H1 (cell line): ENCODE measurements around the gene SVIL. TPM values are rescaled to one million over a fixed set of nuclear protein-coding genes. Genes with fewer than 3 reads are reported as not detected.

Experiments
- CTCF ChIA-PET: fragments of 300-600 bp; sonication (Branson Sonifier 250); formaldehyde crosslinking; loops from one replicate; lab custom pipeline; 2021; ENCODE audit not compliant: partially characterized antibody; lab: Charles Lee
- POLR2A ChIA-PET: fragments of 300-600 bp; sonication (Branson Sonifier 250); formaldehyde crosslinking; loops from one replicate; lab custom pipeline; 2021; ENCODE audit warnings: inconsistent platforms; ENCODE audit not compliant: partially characterized antibody; lab: Charles Lee
- DNase-seq, 2 experiments: peaks; one replicate each; pipeline versions ENCODE4 v3.0.0 to v3.0.0-alpha.2; 2010 to 2022; ENCODE audit warnings: low spot score in 2 of 2, low read depth in 1 of 2, mixed read lengths in 1 of 2
- FAIRE-seq: peaks from 2 replicates; lab custom pipeline; 2011; peaks lifted over from hg19 to GRCh38; lab: Jason Lieb, UNC
- H2AFZ ChIP-seq: 2 replicates; pipeline ENCODE4 v1.8.1; 2012; ENCODE audit warnings: low read length, inconsistent platforms
- H2AK5ac ChIP-seq: 2 replicates; pipeline ENCODE4 v1.6.1; 2013; ENCODE audit warnings: low read depth, low read length
- H2BK120ac ChIP-seq: replicated peaks from 2 replicates; pipeline ENCODE3; 2013; ENCODE audit warnings: low read depth, low read length, inconsistent platforms
- H2BK12ac ChIP-seq: 2 replicates; pipeline ENCODE4 v1.6.1; 2013; ENCODE audit warnings: low read depth, low read length
- H2BK15ac ChIP-seq: 2 replicates; pipeline ENCODE4 v1.6.1; 2013; ENCODE audit warnings: low read length
- H2BK20ac ChIP-seq: 2 replicates; pipeline ENCODE4 v1.6.1; 2013; ENCODE audit warnings: low read length
- H2BK5ac ChIP-seq: 2 replicates; pipeline ENCODE4 v1.6.1; 2013; ENCODE audit warnings: low read depth, low read length
- H3K14ac ChIP-seq: 2 replicates; pipeline ENCODE4 v1.6.1; 2013; ENCODE audit warnings: inconsistent platforms; ENCODE audit not compliant: insufficient read length
- H3K18ac ChIP-seq: 2 replicates; pipeline ENCODE4 v1.6.1; 2013; ENCODE audit warnings: low read length; ENCODE audit errors: extremely low read depth
- H3K23ac ChIP-seq: 2 replicates; pipeline ENCODE4 v1.6.1; 2013; ENCODE audit warnings: inconsistent platforms; ENCODE audit not compliant: insufficient read length
- H3K23me2 ChIP-seq: 2 replicates; pipeline ENCODE4 v1.6.1; 2013; ENCODE audit warnings: low read depth, low read length
- H3K27ac ChIP-seq: 2 replicates; pipeline ENCODE4 v1.6.1; 2011; ENCODE audit warnings: low read depth, low read length, inconsistent platforms
- H3K27me3 ChIP-seq, 4 experiments: replicated peaks in 1 of 4; 1 replicate in 1 of 4; 2 replicates in 3 of 4; pipeline versions ENCODE4 v1.6.1 to v1.8.1; 2011 to 2013; ENCODE audit warnings: low read length in 3 of 4, mild to moderate bottlenecking in 3 of 4, inconsistent platforms in 2 of 4, mixed read lengths in 2 of 4, moderate library complexity in 1 of 4; ENCODE audit not compliant: control insufficient read depth in 3 of 4, insufficient read depth in 3 of 4; ENCODE audit errors: extremely low read depth in 1 of 4
- H3K36me3 ChIP-seq, 4 experiments: 2 replicates each; pipeline versions ENCODE4 v1.6.1 to v1.8.1; 2011 to 2013; ENCODE audit warnings: mild to moderate bottlenecking in 4 of 4, low read length in 3 of 4, moderate library complexity in 2 of 4, control low read depth in 1 of 4, inconsistent platforms in 1 of 4; ENCODE audit not compliant: insufficient read depth in 4 of 4, control insufficient read depth in 2 of 4
- H3K4ac ChIP-seq: replicated peaks from 2 replicates; pipeline ENCODE3; 2013; ENCODE audit warnings: low read length, low read depth, mixed read lengths, inconsistent platforms; ENCODE audit not compliant: insufficient read length
- H3K4me1 ChIP-seq, 4 experiments: replicated peaks in 1 of 4; 1 replicate in 1 of 4; 2 replicates in 3 of 4; pipeline versions ENCODE4 v1.6.1 to v1.8.1; 2011 to 2013; ENCODE audit warnings: low read length in 3 of 4, inconsistent platforms in 2 of 4, mixed read lengths in 1 of 4; ENCODE audit not compliant: insufficient read depth in 4 of 4, control insufficient read depth in 3 of 4
- H3K4me2 ChIP-seq, 2 experiments: 2 replicates each; pipeline versions ENCODE4 v1.6.1 to v1.8.1; 2011 to 2013; ENCODE audit warnings: low read depth in 2 of 2, low read length in 2 of 2, control low read depth in 1 of 2, inconsistent platforms in 1 of 2, mild to moderate bottlenecking in 1 of 2; ENCODE audit not compliant: insufficient read depth in 1 of 2
- H3K4me3 ChIP-seq, 4 experiments: fragments of 200-600, 300-600 bp in 1 of 4; sonication (generic), shearing (Covaris generic), sonication (Bioruptor Twin) in 1 of 4; 2 replicates each; pipeline versions ENCODE4 v1.5.1 to v1.8.1; 2011 to 2016; ENCODE audit warnings: low read length in 4 of 4, low read depth in 3 of 4, control low read depth in 2 of 4, inconsistent platforms in 2 of 4, mild to moderate bottlenecking in 2 of 4, mixed read lengths in 1 of 4, moderate library complexity in 1 of 4; ENCODE audit not compliant: insufficient read depth in 2 of 4; ENCODE audit errors: extremely low read depth in 1 of 4
- H3K56ac ChIP-seq: replicated peaks from 2 replicates; pipeline ENCODE3; 2013; ENCODE audit warnings: low read depth, mild to moderate bottlenecking, mixed read lengths, low read length, inconsistent platforms; ENCODE audit not compliant: insufficient read length
- H3K79me1 ChIP-seq: 2 replicates; pipeline ENCODE4 v1.6.1; 2013; ENCODE audit warnings: low read depth, low read length, control low read depth
- H3K79me2 ChIP-seq, 2 experiments: 2 replicates each; pipeline versions ENCODE4 v1.6.1 to v1.8.1; 2012 to 2013; ENCODE audit warnings: low read length in 2 of 2, mild to moderate bottlenecking in 2 of 2, inconsistent platforms in 1 of 2; ENCODE audit not compliant: insufficient read depth in 2 of 2, control insufficient read depth in 1 of 2
- H3K9ac ChIP-seq, 4 experiments: replicated peaks in 1 of 4; 1 replicate in 1 of 4; 2 replicates in 3 of 4; pipeline versions ENCODE4 v1.6.1 to v1.8.1; 2011 to 2013; ENCODE audit warnings: low read depth in 3 of 4, low read length in 3 of 4, control low read depth in 2 of 4, mild to moderate bottlenecking in 2 of 4, moderate library complexity in 2 of 4, inconsistent platforms in 1 of 4; ENCODE audit errors: extremely low read depth in 1 of 4
- H3K9me3 ChIP-seq, 2 experiments: 2 replicates each; pipeline versions ENCODE4 v1.6.1 to v1.8.1; 2012 to 2013; ENCODE audit warnings: mild to moderate bottlenecking in 2 of 2, moderate library complexity in 2 of 2, control low read depth in 1 of 2, inconsistent platforms in 1 of 2, low read depth in 1 of 2, low read length in 1 of 2, mixed read lengths in 1 of 2; ENCODE audit not compliant: insufficient read depth in 2 of 2
- H4K20me1 ChIP-seq, 2 experiments: replicated peaks in 1 of 2; 2 replicates each; pipeline versions ENCODE3 to v1.8.1; 2011 to 2013; ENCODE audit warnings: inconsistent platforms in 2 of 2, low read length in 2 of 2, mild to moderate bottlenecking in 1 of 2; ENCODE audit not compliant: insufficient read depth in 2 of 2, control insufficient read depth in 1 of 2
- H4K5ac ChIP-seq: 2 replicates; pipeline ENCODE4 v1.6.1; 2013; ENCODE audit warnings: low read length, low read depth, mixed read lengths, inconsistent platforms; ENCODE audit not compliant: insufficient read length
- H4K8ac ChIP-seq: 2 replicates; pipeline ENCODE4 v1.8.0; 2013; ENCODE audit warnings: mild to moderate bottlenecking, moderate library complexity, low read length, inconsistent platforms; ENCODE audit not compliant: insufficient read depth; ENCODE audit errors: extremely low read depth
- H4K91ac ChIP-seq: replicated peaks from 2 replicates; pipeline ENCODE3; 2013; ENCODE audit warnings: low read length, mixed read lengths, inconsistent platforms; ENCODE audit not compliant: insufficient read length
- CBX8 ChIP-seq: fragments of 300-800, 300-1000 bp; sonication (generic); IDR thresholded peaks from 2 replicates; pipeline ENCODE4 v1.7.1; 2016; ENCODE audit warnings: low read depth, low read length, borderline replicate concordance
- CREB1 ChIP-seq: IDR thresholded peaks from 2 replicates; pipeline ENCODE4 v1.6.1; 2012; ENCODE audit warnings: inconsistent platforms
- CTBP2 ChIP-seq: IDR thresholded peaks from 2 replicates; pipeline ENCODE4 v1.7.0; 2011; ENCODE audit warnings: borderline replicate concordance, mild to moderate bottlenecking, moderate library complexity, mixed read lengths, low read length; ENCODE audit not compliant: insufficient read depth, insufficient read length
- FOSL1 ChIP-seq: IDR thresholded peaks from 2 replicates; pipeline ENCODE4 v1.6.1; 2011; ENCODE audit warnings: mild to moderate bottlenecking, low read depth, low read length, moderate library complexity; ENCODE audit not compliant: insufficient read depth
- GABPA ChIP-seq: IDR thresholded peaks from 2 replicates; pipeline ENCODE4 v1.6.1; 2011; ENCODE audit warnings: mild to moderate bottlenecking, low read length, moderate library complexity, borderline replicate concordance; ENCODE audit not compliant: insufficient read depth
- KDM1A ChIP-seq: fragments of 200-600, 300-600 bp; sonication (generic); IDR thresholded peaks from 2 replicates; pipeline ENCODE4 v1.7.1; 2016; ENCODE audit warnings: mild to moderate bottlenecking, low read length, borderline replicate concordance
- MAFK ChIP-seq: IDR thresholded peaks from 2 replicates; pipeline ENCODE4 v1.6.1; 2012; ENCODE audit warnings: low read depth, mild to moderate bottlenecking, improper control_type of control experiment, low read length
- NRF1 ChIP-seq: IDR thresholded peaks from 2 replicates; pipeline ENCODE4 v1.6.1; 2011; ENCODE audit warnings: mild to moderate bottlenecking, low read depth, low read length, improper control_type of control experiment
- RXRA ChIP-seq: IDR thresholded peaks from 2 replicates; pipeline ENCODE4 v1.6.1; 2011; ENCODE audit warnings: low read depth, mild to moderate bottlenecking, low read length, moderate library complexity; ENCODE audit not compliant: insufficient read depth
- SRF ChIP-seq: IDR thresholded peaks from 2 replicates; pipeline ENCODE4 v1.6.1; 2011; ENCODE audit warnings: mild to moderate bottlenecking, low read depth, low read length, moderate library complexity
- SUZ12 ChIP-seq: fragments of 200-600 bp; sonication (generic); IDR thresholded peaks from 2 replicates; pipeline ENCODE4 v1.6.1; 2012; ENCODE audit warnings: mild to moderate bottlenecking, inconsistent platforms, low read length, moderate library complexity, mixed read lengths
- WGBS, 2 experiments: shearing (Covaris generic) in 1 of 2; methylation state at CpG; one replicate each; pipeline versions ENCODE4 v1.1.6 to v1.1.7; 2013 to 2015; ENCODE audit warnings: low lambda C conversion rate in 2 of 2, mixed read lengths in 2 of 2, inconsistent platforms in 1 of 2, low coverage in 1 of 2, missing lambda C conversion rate in 1 of 2; ENCODE audit not compliant: insufficient replicate concordance in 2 of 2, insufficient coverage in 1 of 2, insufficient read length in 1 of 2; ENCODE audit errors: extremely low coverage in 1 of 2, missing lambda C conversion rate in 1 of 2; 5-methylcytosine and 5-hydroxymethylcytosine counted together
- polyA plus RNA-seq, 7 experiments: library from polyadenylated mRNA; depleted of rRNA in 3 of 7; stranded (reverse) in 5 of 7; unstranded in 2 of 7; fragments of >200 nt in 5 of 7; fragments of 200-250 nt in 2 of 7; gene quantifications; 1 replicate in 5 of 7; 2 replicates in 1 of 7; 4 replicates in 1 of 7; pipeline versions ENCODE4 v1.2.1 to v1.2.3, GENCODE V29; 2011 to 2013; ENCODE audit warnings: missing spikeins in 2 of 7, mixed read lengths in 2 of 7
- total RNA-seq: library from RNA; stranded (reverse); fragmentation: NEBNext Ultra II Directional; extraction: Animal tissue kit (Norgen Biotek cat#: 25700); gene quantifications from 2 replicates; pipeline ENCODE4 v1.2.1, GENCODE V29; 2021
- TF ChIP-seq, protein P1 (sequence below): IDR thresholded peaks from 2 replicates; pipeline ENCODE4 v1.6.1; 2012; ENCODE audit warnings: inconsistent platforms

SVIL gene
- total and polyA plus RNA-seq, 2 of the 8 experiments (the other 6 are each of a cell fraction or from before 2014, with no cell fraction given): 4.7 to 15.4 TPM

DNA sequence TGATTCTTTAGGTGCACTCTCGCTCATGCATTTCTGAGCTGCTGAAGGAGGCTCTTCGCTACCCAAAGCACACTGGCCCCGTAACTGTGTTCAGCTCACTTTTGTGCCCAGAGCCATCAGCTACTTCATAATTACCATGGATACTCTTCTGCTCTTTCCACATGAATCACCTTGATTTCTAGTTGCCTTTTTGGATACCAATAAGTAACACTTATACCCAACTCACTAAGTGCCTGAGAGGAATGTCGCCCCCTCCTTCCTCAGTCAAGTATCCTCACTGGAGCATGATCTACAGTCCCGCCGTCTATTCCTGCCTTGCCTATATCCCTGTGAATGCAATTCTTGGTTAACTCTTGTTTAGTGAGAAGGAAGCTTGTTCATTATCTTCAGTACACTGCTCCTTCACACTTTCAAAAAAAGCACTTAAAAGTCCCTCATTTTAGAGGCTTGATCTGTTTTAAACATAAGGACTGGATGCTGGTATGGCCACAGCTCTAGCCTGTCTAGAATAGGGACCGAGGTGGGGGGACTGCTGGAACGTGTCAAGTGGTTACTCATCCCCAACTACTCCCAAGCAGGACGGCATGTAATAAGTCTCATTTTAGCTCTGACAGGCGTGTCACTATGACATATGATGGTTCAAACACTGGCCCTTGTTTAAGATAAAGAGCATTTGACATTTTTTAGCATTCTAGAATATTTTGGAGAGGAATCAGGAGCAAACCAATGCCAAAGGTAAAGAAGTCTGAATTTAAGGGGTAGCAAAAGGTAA is 23.7 kb downstream of the SVIL start:
- ChIA-PET CTCF (interaction anchor here (0.5 to 2.5 kb wide), 3 partner anchors 82 to 125 kb away, joined by 3 to 5 read pairs (median 4); no protein-coding TSS in a partner anchor), POLR2A (interaction anchor here (1.0 kb wide), 1 partner anchor 16 kb away, joined by 4 read pairs; no protein-coding TSS in a partner anchor)
- 89% methylated on average over 10 of the region's 10 CpGs; no CpG with 5 or more reads in 1 of the 2 experiments for WGBS, 2 experiments
- Histone ChIP-seq H4K8ac (no peak overlapping the region), H3K56ac (no peak overlapping the region), H2BK15ac (no peak overlapping the region), H2BK120ac (no peak overlapping the region), H3K27ac (no peak overlapping the region), H3K18ac (no peak overlapping the region), H3K79me1 (no peaks in the 10 kb centered on the region; the same call in 1 of the 2 replicates), H2BK20ac (no peak overlapping the region), H3K14ac (no peak overlapping the region), H3K4me3 (no peak overlapping the region), H3K4me1 (no peaks in the 10 kb centered on the region; a peak in 2 of 7 replicates), H4K20me1 (peaks cover 0 to 4% of the 10 kb centered on the region in 2 experiments), H3K27me3 (no peaks in the 10 kb centered on the region), H3K9ac (no peak overlapping the region), H3K23ac (no peak overlapping the region), H3K23me2 (no peaks in the 10 kb centered on the region), H3K4me2 (no peak overlapping the region), H2AFZ (no peak overlapping the region), H3K36me3 (no peaks in the 10 kb centered on the region), H2BK12ac (no peak overlapping the region), H4K5ac (no peak overlapping the region), H3K9me3 (no peaks in the 10 kb centered on the region), H2AK5ac (no peak overlapping the region), H3K79me2 (no peaks in the 10 kb centered on the region; a peak in 1 of 4 replicates), H4K91ac (no peak overlapping the region), H2BK5ac (no peak overlapping the region), H3K4ac (no peak overlapping the region)
- DNase-seq (no peak), FAIRE-seq (no peak)
- no peak for TF ChIP-seq KDM1A
- no peak for TF ChIP-seq CTBP2
- TF ChIP-seq CREB1: no peak
- TF ChIP-seq GABPA: no peak
- no peak for TF ChIP-seq SRF
- TF ChIP-seq MAFK: no peak
- TF ChIP-seq RXRA: no peak
- TF ChIP-seq, protein P1, sequence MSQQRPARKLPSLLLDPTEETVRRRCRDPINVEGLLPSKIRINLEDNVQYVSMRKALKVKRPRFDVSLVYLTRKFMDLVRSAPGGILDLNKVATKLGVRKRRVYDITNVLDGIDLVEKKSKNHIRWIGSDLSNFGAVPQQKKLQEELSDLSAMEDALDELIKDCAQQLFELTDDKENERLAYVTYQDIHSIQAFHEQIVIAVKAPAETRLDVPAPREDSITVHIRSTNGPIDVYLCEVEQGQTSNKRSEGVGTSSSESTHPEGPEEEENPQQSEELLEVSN: no peak
- TF ChIP-seq NRF1: no peak
- TF ChIP-seq SUZ12: no peak
- no peak for TF ChIP-seq FOSL1
- TF ChIP-seq CBX8: no peak
